GM23338 (cell line): Measurements from ENCODE around the gene LRIG1. TPM values are rescaled to one million over a fixed set of nuclear protein-coding genes. Genes with fewer than 3 reads are reported as not detected.

Source experiments
- ATAC-seq: fragments of 200-7000 bp; cut with Tn5 transposase; 3 replicates; pipeline ENCODE4 v1.9.1; 2020
- DNase-seq: peaks from one replicate; pipeline ENCODE4 v3.0.0-alpha.2; 2015; ENCODE audit warnings: low spot score
- H2AFZ ChIP-seq: fragments of 200-600 bp; sonication (generic); 2 replicates; pipeline ENCODE4 v1.8.0; 2016; ENCODE audit warnings: antibody characterized with exemption, mild to moderate bottlenecking, moderate library complexity
- H3F3A ChIP-seq: fragments of 200-600 bp; sonication (generic); replicated peaks from 2 replicates; pipeline ENCODE4 v1.8.0; 2017; ENCODE audit warnings: antibody characterized with exemption, mixed run types, low read depth
- H3K27ac ChIP-seq: fragments of 200-600 bp; sonication (generic); 2 replicates; pipeline ENCODE4 v1.6.1; 2016; ENCODE audit warnings: low read depth
- H3K27me3 ChIP-seq: fragments of 200-600 bp; sonication (generic); 2 replicates; pipeline ENCODE4 v1.8.0; 2016; ENCODE audit warnings: mild to moderate bottlenecking, mixed run types, moderate library complexity; ENCODE audit not compliant: insufficient read depth
- H3K36me3 ChIP-seq: fragments of 200-600 bp; sonication (generic); 2 replicates; pipeline ENCODE4 v1.8.0; 2016; ENCODE audit warnings: mild to moderate bottlenecking; ENCODE audit not compliant: insufficient read depth
- H3K4me1 ChIP-seq: fragments of 200-600 bp; sonication (generic); 2 replicates; pipeline ENCODE4 v1.8.0; 2016; ENCODE audit warnings: mild to moderate bottlenecking, moderate library complexity; ENCODE audit not compliant: insufficient read depth
- H3K4me2 ChIP-seq: fragments of 200-600 bp; sonication (generic); 2 replicates; pipeline ENCODE4 v1.7.1; 2017; ENCODE audit warnings: mixed run types
- H3K4me3 ChIP-seq: fragments of 200-600 bp; sonication (generic); 2 replicates; pipeline ENCODE4 v1.6.1; 2016; ENCODE audit warnings: mixed run types
- H3K79me2 ChIP-seq: fragments of 200-600 bp; sonication (generic); replicated peaks from 2 replicates; pipeline ENCODE4 v1.8.0; 2017; ENCODE audit warnings: mild to moderate bottlenecking; ENCODE audit not compliant: insufficient read depth
- H3K9me2 ChIP-seq: fragments of 200-600 bp; sonication (generic); 2 replicates; pipeline ENCODE4 v1.8.0; 2017; ENCODE audit not compliant: insufficient read depth
- H4K20me1 ChIP-seq: fragments of 200-600 bp; sonication (generic); replicated peaks from 2 replicates; pipeline ENCODE4 v1.8.0; 2017; ENCODE audit warnings: mild to moderate bottlenecking; ENCODE audit not compliant: insufficient read depth
- H3K27ac Mint-ChIP-seq: 2 replicates; pipeline ENCODE4 v1.8.0; 2020; ENCODE audit warnings: inconsistent platforms, mild to moderate bottlenecking, moderate library complexity, mixed read lengths
- H3K27me3 Mint-ChIP-seq: 3 replicates; pipeline ENCODE4 v1.8.0; 2022; ENCODE audit warnings: low read depth, mild to moderate bottlenecking, moderate library complexity, mixed read lengths, inconsistent platforms; ENCODE audit not compliant: insufficient read depth, poor library complexity
- H3K36me3 Mint-ChIP-seq: 3 replicates; pipeline ENCODE4 v1.8.0; 2021; ENCODE audit warnings: low read depth, mild to moderate bottlenecking, inconsistent platforms, moderate library complexity, mixed read lengths
- H3K4me1 Mint-ChIP-seq: 3 replicates; pipeline ENCODE4 v1.8.0; 2020; ENCODE audit warnings: mild to moderate bottlenecking, inconsistent platforms, mixed read lengths
- H3K4me3 Mint-ChIP-seq: 3 replicates; pipeline ENCODE4 v1.8.0; 2021; ENCODE audit warnings: moderate library complexity, mild to moderate bottlenecking, inconsistent platforms, mixed read lengths
- H3K9me3 Mint-ChIP-seq: 3 replicates; pipeline ENCODE4 v1.8.0; 2020; ENCODE audit warnings: moderate library complexity, mild to moderate bottlenecking, inconsistent platforms, mixed read lengths
- CREB1 ChIP-seq: fragments of 250-450 bp; sonication (Bioruptor Pico); IDR thresholded peaks from 2 replicates; pipeline ENCODE4 v1.5.0; 2020; ENCODE audit warnings: low read depth, mild to moderate bottlenecking, moderate library complexity
- EZH2phosphoT487 ChIP-seq: fragments of 200-600 bp; sonication (generic); IDR thresholded peaks from one replicate; pipeline ENCODE4 v1.8.1; 2018; ENCODE audit warnings: antibody characterized with exemption; ENCODE audit not compliant: unreplicated experiment
- ZNF114 ChIP-seq: fragments of 250-450 bp; sonication (Bioruptor Pico); IDR thresholded peaks from 2 replicates; pipeline ENCODE4 v1.5.0; 2020; ENCODE audit warnings: mild to moderate bottlenecking, moderate library complexity
- polyA plus RNA-seq: library from polyadenylated mRNA; unstranded; fragments of >200 nt; fragmentation: Nextera tagmentation; extraction: Ambion mirVana; gene quantifications from 2 replicates; pipeline ENCODE4 v1.2.1, GENCODE V29; 2016
- total RNA-seq: library from RNA; depleted of rRNA; stranded (reverse); fragments of >200 nt; shearing (Covaris generic); gene quantifications from 2 replicates; pipeline ENCODE4 v1.2.3, GENCODE V29; 2014
- TF ChIP-seq, protein P1 (sequence below): fragments of 250-450 bp; sonication (Bioruptor Pico); IDR thresholded peaks from 2 replicates; pipeline ENCODE4 v1.5.0; 2020; ENCODE audit warnings: mild to moderate bottlenecking, moderate library complexity
- TF ChIP-seq, protein P2 (sequence below), 2 experiments: fragments of 200-600 bp in 1 of 2; sonication (generic) in 1 of 2; conservative IDR thresholded peaks; 2 replicates each; pipeline versions ENCODE4 v1.5.1 to v1.6.1; 2016 to 2017; ENCODE audit warnings: antibody characterized with exemption in 2 of 2, low read depth in 2 of 2, mild to moderate bottlenecking in 2 of 2, moderate library complexity in 1 of 2

LRIG1 gene
- total and polyA plus RNA-seq, 2 experiments from 2014 or later: 40.0 to 134 TPM

DNA sequence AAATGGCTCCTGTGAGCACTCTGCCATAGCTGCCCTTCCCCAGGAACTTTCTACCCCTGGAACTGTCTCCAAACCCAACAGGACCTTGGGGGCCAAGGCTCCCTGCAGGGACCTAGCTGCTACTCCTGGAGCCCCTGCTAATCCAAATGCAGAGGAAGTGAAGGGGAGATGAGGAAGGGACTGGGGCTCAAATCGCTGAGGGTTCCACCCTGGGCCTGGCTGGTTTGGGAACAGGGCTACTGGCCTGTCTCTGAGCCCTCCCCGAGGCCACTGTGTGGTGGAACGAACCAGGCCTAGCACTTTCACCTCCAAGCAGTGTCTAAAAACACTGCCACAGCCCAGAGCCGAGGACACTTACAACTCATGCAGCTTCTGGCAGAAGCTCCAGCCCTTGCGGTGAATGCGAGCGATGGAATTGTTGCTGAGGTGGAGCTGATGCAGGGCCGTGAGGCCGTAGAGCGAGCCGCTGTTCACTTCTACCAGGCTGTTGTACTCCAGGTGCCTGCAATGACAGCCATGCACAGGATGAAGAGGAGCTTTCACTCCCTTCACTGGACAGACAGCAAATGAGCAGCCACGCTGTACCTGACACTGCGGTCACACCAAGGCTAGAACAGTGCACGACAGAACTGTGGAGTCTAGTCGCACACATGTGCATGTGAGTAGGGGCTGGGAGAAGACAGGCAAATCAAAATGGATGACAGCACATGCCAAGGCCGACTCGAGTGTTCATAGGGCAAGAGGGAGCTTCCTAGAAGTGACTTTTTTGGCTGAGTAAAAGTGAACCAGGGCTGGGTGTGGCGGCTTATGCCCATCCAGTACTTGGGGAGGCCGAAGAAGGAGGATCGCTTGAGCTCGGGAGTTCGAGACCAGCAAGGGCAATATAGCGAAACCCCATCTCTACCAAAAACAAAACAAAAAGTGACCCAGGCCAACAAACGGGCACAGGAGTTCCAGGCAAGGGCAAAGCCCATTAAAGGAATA is 90.8 kb downstream of the LRIG1 start (continued):
- TF ChIP-seq, protein P1, sequence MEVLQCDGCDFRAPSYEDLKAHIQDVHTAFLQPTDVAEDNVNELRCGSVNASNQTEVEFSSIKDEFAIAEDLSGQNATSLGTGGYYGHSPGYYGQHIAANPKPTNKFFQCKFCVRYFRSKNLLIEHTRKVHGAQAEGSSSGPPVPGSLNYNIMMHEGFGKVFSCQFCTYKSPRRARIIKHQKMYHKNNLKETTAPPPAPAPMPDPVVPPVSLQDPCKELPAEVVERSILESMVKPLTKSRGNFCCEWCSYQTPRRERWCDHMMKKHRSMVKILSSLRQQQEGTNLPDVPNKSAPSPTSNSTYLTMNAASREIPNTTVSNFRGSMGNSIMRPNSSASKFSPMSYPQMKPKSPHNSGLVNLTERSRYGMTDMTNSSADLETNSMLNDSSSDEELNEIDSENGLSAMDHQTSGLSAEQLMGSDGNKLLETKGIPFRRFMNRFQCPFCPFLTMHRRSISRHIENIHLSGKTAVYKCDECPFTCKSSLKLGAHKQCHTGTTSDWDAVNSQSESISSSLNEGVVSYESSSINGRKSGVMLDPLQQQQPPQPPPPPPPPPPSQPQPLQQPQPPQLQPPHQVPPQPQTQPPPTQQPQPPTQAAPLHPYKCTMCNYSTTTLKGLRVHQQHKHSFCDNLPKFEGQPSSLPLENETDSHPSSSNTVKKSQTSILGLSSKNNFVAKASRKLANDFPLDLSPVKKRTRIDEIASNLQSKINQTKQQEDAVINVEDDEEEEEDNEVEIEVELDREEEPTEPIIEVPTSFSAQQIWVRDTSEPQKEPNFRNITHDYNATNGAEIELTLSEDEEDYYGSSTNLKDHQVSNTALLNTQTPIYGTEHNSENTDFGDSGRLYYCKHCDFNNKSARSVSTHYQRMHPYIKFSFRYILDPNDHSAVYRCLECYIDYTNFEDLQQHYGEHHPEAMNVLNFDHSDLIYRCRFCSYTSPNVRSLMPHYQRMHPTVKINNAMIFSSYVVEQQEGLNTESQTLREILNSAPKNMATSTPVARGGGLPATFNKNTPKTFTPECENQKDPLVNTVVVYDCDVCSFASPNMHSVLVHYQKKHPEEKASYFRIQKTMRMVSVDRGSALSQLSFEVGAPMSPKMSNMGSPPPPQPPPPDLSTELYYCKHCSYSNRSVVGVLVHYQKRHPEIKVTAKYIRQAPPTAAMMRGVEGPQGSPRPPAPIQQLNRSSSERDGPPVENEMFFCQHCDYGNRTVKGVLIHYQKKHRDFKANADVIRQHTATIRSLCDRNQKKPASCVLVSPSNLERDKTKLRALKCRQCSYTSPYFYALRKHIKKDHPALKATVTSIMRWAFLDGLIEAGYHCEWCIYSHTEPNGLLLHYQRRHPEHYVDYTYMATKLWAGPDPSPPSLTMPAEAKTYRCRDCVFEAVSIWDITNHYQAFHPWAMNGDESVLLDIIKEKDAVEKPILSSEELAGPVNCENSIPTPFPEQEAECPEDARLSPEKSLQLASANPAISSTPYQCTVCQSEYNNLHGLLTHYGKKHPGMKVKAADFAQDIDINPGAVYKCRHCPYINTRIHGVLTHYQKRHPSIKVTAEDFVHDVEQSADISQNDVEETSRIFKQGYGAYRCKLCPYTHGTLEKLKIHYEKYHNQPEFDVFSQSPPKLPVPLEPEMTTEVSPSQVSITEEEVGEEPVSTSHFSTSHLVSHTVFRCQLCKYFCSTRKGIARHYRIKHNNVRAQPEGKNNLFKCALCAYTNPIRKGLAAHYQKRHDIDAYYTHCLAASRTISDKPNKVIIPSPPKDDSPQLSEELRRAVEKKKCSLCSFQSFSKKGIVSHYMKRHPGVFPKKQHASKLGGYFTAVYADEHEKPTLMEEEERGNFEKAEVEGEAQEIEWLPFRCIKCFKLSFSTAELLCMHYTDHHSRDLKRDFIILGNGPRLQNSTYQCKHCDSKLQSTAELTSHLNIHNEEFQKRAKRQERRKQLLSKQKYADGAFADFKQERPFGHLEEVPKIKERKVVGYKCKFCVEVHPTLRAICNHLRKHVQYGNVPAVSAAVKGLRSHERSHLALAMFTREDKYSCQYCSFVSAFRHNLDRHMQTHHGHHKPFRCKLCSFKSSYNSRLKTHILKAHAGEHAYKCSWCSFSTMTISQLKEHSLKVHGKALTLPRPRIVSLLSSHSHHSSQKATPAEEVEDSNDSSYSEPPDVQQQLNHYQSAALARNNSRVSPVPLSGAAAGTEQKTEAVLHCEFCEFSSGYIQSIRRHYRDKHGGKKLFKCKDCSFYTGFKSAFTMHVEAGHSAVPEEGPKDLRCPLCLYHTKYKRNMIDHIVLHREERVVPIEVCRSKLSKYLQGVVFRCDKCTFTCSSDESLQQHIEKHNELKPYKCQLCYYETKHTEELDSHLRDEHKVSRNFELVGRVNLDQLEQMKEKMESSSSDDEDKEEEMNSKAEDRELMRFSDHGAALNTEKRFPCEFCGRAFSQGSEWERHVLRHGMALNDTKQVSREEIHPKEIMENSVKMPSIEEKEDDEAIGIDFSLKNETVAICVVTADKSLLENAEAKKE (CRISPR knock-in tag): no peak
- no peak for TF ChIP-seq EZH2phosphoT487

DNA sequence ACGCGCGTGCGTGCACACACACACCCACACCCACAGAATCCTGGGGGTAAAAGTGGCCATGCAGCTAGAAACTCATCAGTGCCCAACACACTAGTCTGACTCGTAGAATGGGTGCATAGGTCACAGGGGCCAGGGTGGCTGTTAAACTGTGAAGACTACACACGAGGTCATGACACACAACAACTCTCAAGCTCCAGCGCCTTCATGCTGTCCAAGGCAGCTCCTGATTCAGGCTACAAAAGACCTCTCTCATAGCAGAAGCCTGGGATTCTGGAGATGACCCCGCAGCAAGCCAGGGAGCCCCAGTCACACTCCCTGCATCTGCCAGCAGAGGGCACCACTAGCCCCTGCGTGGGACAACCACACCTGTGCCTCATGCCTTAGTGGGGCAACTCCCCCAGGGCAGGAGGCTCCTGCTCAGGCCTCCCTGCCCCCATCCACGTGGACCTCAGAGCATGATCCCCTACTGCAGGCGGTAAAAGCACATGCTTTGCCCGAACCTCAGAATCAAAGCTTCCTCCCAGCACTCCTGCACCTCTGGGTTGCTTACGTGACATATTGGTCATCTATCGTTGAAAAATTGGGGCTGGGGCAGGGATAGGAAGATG is 93.1 kb downstream of the LRIG1 start:
- Mint-ChIP-seq H3K4me1 (peaks cover 63% of the 10 kb centered on the region), H3K27ac (peak overlapping the region; percentile 87), H3K9me3 (no peaks in the 10 kb centered on the region; the same call in 2 of the 3 replicates), H3K36me3 (peaks cover 99% of the 10 kb centered on the region), H3K4me3 (no peak overlapping the region), H3K27me3 (peaks cover 7% of the 10 kb centered on the region)
- Histone ChIP-seq H3K4me2 (no peak overlapping the region), H3K27ac (0 out of 2 replicates have a peak overlapping the region, but pooled peaks have one; percentile 59), H3K4me3 (no peak overlapping the region), H3K36me3 (peaks cover 36% of the 10 kb centered on the region), H3F3A (0 out of 2 replicates have a peak, but pooled peaks cover 4% of the 10 kb centered on the region), H3K79me2 (peaks cover 28% of the 10 kb centered on the region), H3K4me1 (peaks cover 20% of the 10 kb centered on the region), H2AFZ (no peak overlapping the region), H3K9me2 (no peaks in the 10 kb centered on the region), H3K27me3 (no peaks in the 10 kb centered on the region), H4K20me1 (peaks cover 13% of the 10 kb centered on the region; the same call in 1 of the 2 replicates)
- ATAC-seq (peak; percentile 86), DNase-seq (peak; percentile 79)
- peak; percentile 38; the same call in 1 of the 2 replicates for TF ChIP-seq CREB1 (CRISPR knock-in tag)
- TF ChIP-seq ZNF114: no peak
- no peak for TF ChIP-seq EZH2phosphoT487
- TF ChIP-seq, protein P2, sequence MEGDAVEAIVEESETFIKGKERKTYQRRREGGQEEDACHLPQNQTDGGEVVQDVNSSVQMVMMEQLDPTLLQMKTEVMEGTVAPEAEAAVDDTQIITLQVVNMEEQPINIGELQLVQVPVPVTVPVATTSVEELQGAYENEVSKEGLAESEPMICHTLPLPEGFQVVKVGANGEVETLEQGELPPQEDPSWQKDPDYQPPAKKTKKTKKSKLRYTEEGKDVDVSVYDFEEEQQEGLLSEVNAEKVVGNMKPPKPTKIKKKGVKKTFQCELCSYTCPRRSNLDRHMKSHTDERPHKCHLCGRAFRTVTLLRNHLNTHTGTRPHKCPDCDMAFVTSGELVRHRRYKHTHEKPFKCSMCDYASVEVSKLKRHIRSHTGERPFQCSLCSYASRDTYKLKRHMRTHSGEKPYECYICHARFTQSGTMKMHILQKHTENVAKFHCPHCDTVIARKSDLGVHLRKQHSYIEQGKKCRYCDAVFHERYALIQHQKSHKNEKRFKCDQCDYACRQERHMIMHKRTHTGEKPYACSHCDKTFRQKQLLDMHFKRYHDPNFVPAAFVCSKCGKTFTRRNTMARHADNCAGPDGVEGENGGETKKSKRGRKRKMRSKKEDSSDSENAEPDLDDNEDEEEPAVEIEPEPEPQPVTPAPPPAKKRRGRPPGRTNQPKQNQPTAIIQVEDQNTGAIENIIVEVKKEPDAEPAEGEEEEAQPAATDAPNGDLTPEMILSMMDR (conservative IDR thresholded peaks at IDR 0.05; ENCODE audit: low read depth in 2 of 2): peak; percentile 88 to 95
